ENCODE results near the gene SUMO4.

- TF ChIP-seq REST (IDR thresholded peaks at IDR 0.05): no peak
- no peak for TF ChIP-seq CTCF (IDR thresholded peaks at IDR 0.05; ENCODE audit: low read depth, low read length, missing input control)
- no peak for TF ChIP-seq FOXA1 (IDR thresholded peaks at IDR 0.05)
- TF ChIP-seq TAF1 (conservative IDR thresholded peaks at IDR 0.05): no peak
- TF ChIP-seq GABPA (IDR thresholded peaks at IDR 0.05 in 1 of 2, conservative IDR thresholded peaks at IDR 0.05 in 1 of 2): no peak
- no peak for TF ChIP-seq JUND (IDR thresholded peaks at IDR 0.05)
- TF ChIP-seq RAD21 (IDR thresholded peaks at IDR 0.05): no peak
- no peak for TF ChIP-seq YY1 (IDR thresholded peaks at IDR 0.05)
- no peak for TF ChIP-seq HNF4G (IDR thresholded peaks at IDR 0.05)
- no peak for TF ChIP-seq HNF4A (conservative IDR thresholded peaks at IDR 0.05)
- no peak for TF ChIP-seq SP1 (IDR thresholded peaks at IDR 0.05)
- no peak for TF ChIP-seq MAX (IDR thresholded peaks at IDR 0.05)
- no peak for TF ChIP-seq EGR1 (IDR thresholded peaks at IDR 0.05; ENCODE audit: low read depth in 2 of 2)
- no peak for TF ChIP-seq ATF3 (IDR thresholded peaks at IDR 0.05)
Observed at GRCh38 chr6:149445095-149445466, 45.0 kb downstream of the SUMO4 start.
